Measurements from ENCODE around the gene MACROD2.
"Not testable (repeated sequence)": the region's sequence is repeated elsewhere in the genome, so short reads cannot be mapped to it uniquely, and the experiment has no call there.

Gene MACROD2

DNA sequence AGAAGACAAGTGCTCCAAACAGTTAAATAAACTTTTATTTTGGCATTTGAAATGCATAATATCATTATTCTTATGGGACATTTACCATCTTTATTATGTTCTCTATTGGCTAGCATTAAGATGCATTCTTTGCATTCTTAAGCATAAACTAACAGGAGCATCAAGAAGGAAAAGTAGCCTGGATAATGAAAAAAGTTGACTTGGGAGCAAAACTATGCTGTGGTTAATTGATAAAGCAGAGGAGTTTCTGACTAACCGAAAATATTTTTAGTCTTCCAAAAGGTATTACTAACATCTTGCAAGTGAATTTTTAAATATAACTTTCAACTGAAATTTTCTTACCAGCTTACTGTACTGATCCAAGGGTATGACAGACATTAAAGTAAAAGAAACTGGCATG, 201.8 kb downstream of the MACROD2 start:
- no peak for DNase-seq

DNA sequence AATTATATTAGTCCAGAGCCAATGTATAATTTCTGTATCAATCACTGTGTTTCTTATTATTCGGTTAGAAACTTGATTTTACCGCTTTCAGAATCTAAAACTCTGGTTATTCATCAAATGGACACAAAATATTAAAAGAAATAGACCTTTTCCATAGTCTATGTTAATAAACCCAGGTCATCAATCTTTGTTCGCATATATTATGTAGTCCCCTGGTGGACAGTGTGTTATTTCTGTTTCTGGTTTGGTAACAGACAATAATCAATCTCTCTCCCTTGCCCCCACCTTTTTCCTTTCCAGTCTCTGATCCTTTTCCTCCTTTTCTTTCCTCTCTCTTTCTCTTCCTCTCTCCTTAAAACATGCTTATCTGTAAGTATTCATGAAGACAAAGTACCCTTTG, 203.1 kb downstream of the MACROD2 start:
- no peak for DNase-seq

DNA sequence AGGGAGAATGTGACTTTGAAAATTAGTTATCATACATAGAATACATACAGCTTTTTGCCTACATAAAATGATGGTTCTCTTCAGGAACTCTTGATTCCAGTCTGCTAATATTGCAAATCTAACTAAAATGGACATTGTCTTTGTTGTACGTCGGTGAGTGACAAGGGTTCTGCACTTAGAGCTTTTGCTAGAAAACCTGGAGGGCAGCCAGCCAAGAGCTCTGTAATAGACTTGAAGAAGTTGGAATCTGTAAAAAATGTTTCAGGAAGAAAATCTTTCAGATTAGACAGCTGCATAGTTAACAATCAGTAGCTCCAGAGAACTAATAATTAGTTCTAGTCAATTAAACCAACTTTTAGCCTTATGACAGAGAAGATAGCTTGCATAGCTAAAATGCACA, 203.8 kb downstream of the MACROD2 start:
- DNase-seq, result no peak

DNA sequence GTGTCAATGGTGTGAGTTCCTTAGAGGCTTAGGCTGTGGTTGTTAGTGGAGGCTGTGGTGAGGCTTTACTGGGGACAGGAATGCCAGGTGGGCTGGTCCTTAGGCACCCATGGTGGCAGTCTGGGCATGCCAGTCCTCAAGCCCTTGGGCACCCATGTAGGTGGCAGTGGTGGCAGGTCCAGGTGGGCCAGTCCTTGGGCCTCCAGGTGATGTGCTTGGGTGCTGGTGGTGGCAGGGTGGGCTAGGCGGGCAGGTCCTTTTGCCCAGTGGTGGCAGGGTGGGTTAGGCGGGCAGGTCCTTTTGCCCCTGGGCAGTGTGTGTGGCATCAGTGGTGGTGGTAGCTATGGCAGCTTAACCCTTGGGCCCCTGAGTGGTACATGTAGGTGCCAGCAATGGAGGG, 208.3 kb downstream of the MACROD2 start:
- DNase-seq, result no peak

DNA sequence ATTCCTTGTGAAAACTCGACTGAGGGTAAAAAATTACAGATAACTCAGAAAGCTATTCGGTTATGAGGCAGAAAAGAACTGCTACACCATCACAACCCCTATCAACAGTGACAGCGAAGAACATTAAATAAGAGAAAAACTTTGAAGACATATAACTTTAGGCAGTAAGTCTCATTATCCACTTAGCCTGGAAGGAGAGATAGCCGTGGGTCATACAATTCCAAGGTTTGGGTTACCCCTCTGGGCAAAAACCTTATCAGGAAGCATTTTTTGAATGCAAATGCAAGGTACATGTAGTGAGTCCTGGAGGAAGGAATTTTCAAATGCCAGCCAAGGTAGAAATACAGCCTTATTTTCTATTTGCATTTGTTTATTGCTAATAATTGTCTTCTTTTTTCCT, 212.3 kb downstream of the MACROD2 start:
- no peak for DNase-seq

DNA sequence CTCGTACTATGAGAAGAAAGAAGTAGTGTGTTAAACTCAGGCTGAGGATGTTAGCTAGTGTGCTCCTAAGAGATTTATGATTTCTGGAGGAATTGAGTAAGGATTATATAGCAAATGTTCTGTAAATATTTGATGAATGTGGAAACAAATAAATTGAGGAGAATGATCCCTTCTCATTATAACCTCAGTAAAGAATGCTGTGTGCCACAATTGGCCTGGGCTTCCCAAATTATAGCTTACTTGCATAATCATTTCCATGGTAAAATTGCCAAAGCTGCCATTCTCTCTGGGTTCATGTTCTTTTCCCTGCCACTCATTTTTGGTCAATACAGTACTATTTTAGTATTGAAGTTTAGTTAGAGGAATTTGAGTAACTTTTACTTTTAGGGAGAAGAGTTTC, 213.6 kb downstream of the MACROD2 start:
- no peak for DNase-seq

DNA sequence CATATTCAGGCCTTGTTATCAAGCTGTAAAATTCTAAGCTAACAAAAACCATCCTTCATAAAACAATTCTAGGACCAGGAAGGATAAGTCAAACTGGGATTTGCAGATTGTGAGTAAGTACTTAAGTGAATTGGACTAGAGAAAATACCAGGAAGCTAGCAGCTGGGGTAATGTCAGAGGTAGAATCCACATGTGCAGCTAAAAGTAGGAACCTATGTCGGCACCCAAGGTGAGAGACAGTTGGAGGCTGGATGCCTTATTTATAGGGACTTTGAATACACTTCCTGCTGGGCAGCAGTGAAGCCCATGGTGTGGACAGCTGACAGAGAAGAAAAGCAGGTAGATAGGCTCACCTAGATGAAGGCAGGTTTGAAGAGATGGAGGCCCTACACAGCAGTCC, 214.8 kb downstream of the MACROD2 start:
- no peak for DNase-seq

DNA sequence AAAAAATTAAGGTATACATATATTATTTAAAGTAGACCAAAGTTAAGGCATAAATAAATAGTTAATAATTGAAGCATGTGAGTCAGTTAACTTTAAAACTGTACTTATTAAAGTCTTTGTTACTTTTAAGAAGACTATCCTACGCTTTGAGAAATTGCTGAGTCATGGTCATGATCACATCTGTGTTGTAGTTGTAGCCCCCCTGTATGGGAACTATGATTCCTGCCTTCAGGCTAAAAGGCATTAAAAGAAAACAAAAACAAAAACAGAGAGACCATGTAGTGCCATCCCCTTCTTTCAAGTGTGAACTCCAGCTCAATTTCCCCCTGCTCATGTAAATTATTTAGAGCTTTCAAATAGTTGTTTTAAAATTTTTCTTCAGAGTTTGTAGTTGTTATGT, 218.7 kb downstream of the MACROD2 start:
- DNase-seq, result no peak

DNA sequence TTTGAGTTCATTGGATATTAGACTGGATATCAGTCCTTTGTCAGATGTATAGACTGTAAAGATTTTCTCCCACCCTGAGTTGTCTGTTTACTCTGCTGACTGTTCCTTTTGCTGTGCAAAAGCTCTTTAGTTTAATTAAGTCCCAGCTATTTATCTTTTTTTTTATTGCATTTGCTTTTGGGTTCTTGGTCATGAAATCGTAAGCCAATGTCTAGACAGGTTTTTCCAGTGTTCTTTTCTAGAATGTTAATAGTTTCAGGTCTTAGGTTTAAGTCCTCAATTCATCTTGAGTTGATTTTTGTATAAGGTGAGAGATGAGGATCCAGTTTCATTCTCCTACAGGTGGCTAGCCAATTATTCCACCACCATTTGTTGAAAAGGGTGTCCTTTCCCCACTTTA, 220.6 kb downstream of the MACROD2 start:
- not testable (repeated sequence) for DNase-seq

DNA sequence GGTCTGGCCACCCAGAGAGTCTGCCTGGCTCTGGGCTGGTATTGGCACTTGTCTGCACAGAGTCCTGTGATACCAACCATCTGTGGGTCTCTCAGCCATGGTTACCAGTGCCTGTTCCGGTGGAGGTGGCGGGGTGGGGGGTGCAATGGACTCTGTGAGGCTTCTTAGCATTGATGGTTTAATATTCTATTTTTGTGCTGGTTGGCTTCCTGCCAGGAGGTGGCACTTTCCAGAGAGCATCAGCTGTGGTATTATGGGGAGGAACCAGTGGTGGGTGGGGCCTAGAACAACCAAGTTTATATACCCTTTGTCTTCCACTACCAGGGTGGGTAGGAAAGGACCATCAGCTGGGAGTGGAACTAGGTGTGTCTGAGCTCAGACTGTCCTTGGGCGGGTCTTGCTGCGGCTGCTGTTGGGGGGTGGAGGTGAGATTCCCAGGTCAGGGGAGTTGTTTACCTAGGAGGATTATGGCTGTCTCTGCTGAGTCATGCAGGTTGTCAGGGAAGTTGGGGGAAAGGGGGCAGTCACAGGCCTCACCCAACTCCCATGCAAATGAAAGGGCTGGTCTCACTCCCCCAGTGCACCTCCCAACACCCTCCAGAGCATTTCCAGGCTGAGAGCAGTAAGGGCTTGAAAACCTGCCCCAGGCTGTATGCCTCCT, 224.6 kb downstream of the MACROD2 start:
- DNase-seq, result peak; percentile 39

DNA sequence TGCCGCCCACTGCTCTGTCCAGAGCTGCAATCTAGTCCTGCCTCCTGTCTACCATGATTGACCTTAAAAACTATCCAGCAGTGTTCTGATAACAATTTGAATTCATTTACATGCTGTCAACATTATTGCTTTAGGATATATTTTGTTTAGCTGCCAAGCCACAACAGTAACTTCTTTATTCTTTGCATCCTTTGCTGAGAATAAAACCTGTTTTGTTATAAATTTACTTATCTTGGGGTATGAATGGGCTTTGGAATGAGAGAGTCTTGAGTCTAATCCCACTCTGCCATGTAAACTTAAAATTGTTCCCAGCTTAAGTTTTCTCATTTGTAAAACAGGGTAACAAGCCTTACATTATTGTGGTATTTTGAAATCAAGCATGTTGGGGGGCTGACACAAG, 225.7 kb downstream of the MACROD2 start:
- DNase-seq, result no peak

DNA sequence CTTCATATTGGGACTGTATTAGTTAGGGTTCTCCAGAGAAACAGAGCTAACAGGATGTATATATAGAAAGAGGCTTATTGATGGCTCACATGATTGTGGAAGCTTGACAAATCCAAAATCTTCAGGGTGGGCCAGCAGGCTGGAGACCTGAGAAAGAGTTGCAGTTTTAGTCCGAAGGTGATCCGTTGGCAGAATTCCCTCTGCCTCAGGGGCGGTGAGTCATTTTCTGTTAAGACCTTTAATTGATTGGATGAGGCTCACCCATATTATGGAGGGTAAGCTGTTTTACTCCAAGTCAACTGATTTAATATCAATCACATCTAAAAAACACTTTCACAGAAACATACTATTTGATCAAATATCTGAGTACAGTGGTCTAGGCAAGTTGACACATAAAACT, 228.5 kb downstream of the MACROD2 start:
- no peak for DNase-seq

DNA sequence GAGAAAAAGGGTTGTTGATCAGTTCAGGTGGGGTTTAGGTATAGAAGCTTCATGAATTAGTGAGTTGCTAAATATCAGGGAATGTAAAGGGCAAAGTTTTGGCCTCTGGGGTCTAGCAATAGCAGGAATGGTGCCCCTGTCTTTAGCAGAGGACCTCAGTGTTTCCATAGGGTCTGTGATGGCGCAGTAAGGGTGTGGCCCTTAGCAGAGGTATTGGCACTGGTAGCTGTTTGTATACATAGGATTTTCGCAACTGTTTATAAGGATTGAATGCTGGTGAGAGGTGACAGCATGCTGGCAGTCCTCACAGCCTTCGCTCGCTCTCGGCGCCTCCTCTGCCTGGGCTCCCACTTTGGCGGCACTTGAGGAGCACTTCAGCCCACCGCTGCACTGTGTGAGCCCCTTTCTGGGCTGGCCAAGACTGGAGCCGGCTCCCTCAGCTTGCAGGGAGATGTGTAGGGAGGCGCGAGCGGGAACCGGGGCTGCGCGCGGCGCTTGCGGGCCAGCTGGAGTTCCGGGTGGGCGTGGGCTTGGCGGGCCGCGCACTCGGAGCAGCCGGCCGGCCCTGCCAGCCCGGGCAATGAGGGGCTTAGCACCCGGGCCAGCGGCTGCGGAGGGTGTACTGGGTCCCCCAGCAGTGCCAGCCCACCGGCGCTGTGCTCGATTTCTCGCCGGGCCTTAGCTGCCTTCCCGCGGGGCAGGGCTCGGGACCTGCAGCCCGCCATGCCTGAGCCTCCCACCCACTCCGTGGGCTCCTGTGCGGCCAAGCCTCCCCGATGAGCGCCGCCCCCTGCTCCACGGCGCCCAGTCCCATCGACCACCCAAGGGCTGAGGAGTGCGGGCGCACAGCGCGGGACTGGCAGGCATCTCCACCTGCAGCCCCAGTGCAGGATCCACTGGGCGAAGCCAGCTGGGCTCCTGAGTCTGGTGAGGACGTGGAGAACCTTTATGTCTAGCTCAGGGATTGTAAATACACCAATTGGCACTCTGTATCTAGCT, 231.0 kb downstream of the MACROD2 start:
- peak; percentile 61 for DNase-seq

DNA sequence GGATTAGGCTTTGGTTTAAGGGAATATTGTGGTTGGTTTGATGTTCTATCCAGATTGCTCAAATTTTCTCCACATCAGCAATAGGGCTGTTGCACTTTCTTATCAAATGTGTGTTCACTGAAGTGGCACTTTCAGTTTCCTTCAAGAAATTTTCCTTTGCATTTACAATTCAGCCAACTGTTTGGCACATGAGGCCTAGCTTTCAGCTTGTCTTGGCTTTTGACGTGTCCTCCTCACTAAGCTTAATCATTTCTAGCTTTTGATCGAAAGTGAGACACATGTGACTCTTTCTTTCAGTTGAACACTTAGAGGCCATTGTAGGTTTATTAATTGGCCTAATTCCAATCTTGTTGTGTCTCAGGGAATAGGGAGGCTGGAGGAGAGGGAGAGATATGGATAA, 237.3 kb downstream of the MACROD2 start:
- no peak for DNase-seq

DNA sequence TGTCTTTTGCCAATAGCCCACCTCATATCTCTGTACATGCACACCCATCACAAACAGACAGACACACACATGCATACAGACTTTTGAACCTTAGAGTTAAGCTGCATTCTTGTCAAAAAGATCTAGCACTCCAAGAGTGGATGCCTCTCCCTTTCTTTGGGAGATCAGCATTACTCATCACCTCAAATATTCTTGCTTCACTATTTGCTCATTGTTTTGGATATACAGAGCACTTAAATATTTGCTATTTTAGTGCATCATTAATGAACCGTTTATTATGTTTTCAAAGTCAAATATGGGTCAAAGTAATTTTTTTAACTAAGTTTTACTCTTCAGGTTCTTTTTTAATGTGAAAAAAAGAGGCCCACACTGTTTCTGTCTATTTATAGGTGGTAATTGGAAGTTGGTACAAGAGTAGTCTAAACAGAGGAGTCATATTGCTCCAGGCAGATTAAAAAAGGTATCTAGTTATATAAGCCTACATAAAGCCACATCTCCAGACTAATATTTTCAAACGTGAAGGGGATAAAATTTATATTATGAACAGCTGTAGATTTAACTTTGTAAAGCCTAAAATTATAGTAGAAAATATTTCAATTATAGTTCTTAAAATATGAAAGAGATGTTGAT, 239.5 kb downstream of the MACROD2 start:
- DNase-seq, result no peak

DNA sequence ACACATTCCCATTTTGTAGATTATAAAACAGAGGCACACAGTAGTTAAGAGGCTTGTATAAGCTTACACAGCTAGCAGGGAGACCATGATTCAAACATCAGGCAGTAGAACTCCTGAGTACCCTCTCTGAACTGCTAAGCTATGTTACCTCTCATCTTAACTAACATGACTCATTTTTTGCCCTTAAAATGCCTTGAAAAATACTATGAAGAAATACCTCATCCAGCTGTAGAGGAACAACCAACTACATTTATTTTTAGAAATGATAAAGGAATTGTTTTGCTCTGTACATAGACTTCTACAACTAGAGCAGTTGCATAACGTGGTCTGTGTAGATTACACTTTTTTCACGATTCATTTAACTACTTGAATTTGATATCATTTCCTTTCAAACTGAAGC, 240.0 kb downstream of the MACROD2 start:
- no peak for DNase-seq

DNA sequence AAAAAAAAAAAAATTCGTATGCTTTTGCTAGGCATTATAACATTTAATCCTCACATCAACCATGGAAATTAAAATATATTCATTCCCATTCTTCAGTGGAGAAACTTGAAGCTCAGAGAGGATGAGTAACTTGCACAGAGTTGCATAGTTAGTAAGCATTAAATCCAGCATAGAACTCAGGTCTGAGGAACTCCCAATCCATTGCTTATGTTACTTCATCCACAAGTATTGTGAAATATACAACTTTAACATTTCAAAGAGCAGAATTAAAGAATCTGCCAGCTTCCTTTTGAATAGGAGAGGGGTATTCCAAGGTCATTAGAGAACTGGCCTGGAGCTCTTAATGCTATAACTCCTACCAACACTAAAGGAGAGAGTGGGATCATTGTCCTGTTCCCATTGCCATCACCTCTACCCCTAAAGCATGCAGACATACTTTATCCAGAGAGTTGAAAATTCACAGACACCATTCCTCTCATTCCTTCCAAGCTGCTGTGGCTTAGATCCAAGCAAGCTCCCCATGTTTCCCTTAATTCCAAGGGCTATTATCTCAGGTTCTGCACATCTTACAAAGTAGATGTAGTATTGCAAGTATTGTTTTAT, 250.2 kb downstream of the MACROD2 start:
- DNase-seq, result no peak

DNA sequence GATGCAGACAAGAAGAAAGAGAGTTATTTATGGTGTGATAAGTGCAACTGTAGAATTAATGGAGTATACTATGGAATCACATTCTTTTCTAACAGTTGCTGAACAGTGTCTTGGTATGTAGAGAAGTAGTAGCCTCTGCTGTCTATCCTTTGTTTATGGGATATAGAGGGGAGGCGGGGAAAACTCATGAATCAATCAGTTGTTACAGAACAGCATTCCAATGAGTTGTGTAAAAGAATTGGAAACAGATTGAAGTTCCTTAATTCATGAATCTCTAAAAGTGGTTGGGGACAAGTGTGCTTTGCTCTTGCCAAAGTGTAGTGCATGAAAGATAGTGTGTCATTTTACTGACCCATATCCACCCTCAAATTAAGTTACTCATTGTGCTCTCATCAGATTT, 264.4 kb downstream of the MACROD2 start:
- DNase-seq, result no peak

DNA sequence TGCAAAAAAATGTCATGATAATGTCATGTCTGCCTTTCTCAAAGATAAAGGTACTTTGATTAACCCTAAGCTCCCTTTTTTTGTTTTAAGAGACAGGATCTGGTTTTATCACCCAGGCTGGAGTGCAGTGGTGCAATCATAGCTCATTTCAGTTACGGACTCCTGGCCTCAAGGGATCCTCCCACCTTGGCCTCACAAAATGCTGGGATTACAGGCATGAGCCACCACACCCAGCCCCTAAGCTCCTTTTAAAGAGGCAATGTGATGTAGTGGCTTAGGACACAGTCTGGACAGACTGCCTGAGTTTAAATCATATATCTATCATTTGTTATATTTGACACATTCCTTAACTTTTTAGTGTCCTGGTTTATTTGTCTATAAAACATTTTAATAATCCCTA, 265.1 kb downstream of the MACROD2 start:
- no peak for DNase-seq

DNA sequence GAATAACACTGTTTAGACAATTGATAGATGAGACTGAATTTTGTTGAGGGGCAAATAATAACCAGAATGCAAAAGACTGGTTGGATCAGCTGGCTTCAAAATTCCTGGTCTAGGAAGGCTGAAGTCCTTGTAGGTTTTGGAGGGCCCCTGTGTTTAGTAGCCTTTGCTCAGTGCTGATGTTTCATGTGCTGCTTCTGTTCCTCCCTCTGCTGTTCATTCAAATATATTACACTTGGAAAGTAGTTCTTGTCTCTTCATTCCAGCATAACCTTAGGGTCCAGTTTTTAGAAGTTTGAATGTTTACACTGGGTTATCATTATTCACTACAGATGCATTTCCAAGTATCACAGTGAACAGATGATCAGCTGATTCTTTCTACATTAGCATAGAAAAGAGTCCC, 269.6 kb downstream of the MACROD2 start:
- DNase-seq, result no peak

DNA sequence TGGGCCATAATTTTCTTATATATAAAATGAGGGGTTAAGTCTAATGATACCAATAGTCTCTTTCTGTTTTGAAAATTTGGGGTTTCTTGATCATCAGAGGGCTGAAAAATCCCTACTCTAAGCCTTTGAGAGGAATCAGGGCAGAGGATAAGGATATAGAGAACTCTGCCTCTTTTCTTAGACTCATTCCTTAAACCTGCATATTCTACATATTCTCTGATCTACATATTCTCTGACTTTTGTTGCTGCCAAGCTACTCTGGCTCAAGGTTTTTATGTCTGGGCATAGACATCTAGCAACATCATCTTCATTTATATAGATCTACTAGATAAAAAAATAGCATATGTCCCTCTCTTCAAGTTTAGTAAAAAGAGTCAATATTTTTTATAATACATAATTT, 270.9 kb downstream of the MACROD2 start:
- DNase-seq, result no peak

DNA sequence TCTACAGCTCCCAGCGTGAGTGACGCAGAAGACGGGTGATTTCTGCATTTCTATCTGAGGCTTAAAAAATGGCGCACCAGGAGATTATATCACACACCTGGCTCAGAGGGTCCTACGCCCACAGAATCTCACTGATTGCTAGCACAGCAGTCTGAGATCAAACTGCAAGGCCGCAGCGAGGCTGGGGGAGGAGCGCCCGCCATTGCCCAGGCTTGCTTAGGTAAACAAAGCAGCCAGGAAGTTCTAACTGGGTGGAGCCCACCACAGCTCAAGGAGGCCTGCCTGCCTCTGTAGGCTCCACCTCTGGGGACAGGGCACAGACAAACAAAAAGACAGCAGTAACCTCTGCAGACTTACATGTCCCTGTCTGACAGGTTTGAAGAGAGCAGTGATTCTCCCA, 275.4 kb downstream of the MACROD2 start:
- DNase-seq, result not testable (repeated sequence)

DNA sequence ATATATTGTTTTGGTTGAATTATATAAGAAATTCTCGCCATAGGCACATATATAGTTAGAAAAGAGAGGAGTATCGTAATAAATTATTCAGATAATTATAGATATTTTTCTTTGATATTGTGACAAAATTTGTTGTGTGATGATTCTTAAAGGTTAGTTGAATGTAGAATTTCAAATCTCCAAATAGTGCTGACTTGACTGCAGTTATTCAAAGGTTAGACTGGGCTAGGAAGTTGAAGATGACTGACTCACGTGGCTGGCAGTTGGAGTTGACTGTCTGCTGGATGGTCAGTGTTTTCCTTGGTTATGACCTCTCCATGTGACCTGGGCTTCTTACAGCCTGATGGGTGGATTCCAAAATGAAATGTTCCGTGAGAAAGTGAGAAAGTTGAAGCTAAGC, 286.8 kb downstream of the MACROD2 start:
- no peak for DNase-seq

DNA sequence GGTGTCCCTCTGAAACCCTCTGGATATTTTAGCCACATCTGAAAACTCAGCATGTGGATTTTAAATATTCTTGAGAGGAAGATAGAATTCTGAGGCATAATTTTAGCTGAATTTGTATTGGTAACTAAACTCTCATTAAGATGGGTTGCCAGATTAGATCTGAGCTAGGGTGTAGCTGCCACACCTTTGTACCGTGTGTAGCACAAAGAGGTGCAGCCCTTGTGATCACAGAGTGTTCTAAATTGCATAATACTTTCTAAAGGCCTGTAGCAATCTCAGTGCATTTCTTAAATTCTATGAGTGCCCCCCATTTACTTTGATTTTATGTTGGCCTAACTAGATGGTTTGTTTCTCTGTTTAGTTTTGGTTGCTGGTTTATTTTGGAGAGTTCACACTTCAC, 289.1 kb downstream of the MACROD2 start:
- DNase-seq, result no peak

All from NCI-H748 treated with DMSO at 0.1 percent for 48 hours (cell line).